ENCODE measurements around the gene ZFP36L1. TPM values are rescaled to one million over a fixed set of nuclear protein-coding genes. Genes with fewer than 3 reads are reported as not detected.

The ZFP36L1 gene
- total RNA-seq, 1 donor from 2014 or later = 42.9 TPM

- no peak overlapping the region for H3K4me2 ChIP-seq
- Mint-ChIP-seq H3K27me3 (ENCODE audit: insufficient read depth, low read depth) (peaks cover 8% of the 10 kb centered on the region), H3K4me1 (peaks cover 48% of the 10 kb centered on the region), H3K36me3 (no peaks in the 10 kb centered on the region), H3K27ac (no peak overlapping the region), H3K4me3 (peak overlapping the region; percentile 5), H3K9me3 (no peaks in the 10 kb centered on the region)
- H3F3A ChIP-seq (ENCODE audit: low read depth) = peaks cover 33% of the 10 kb centered on the region
- no peak overlapping the region for H2AFZ ChIP-seq (replicated peaks)
- H3K9me3 ChIP-seq (ENCODE audit: low read depth) = no peaks in the 10 kb centered on the region
- H4K20me1 ChIP-seq (ENCODE audit: low read depth) = no peaks in the 10 kb centered on the region
- H3K4me1 ChIP-seq = peaks cover 24% of the 10 kb centered on the region
- no peak for DNase-seq (ENCODE audit: low spot score)
- H3K27ac ChIP-seq = no peak overlapping the region
- H3K79me2 ChIP-seq (ENCODE audit: low read depth) = no peaks in the 10 kb centered on the region
- TF ChIP-seq EZH2 (IDR thresholded peaks at IDR 0.05) = no peak
- H3K27me3 ChIP-seq = no peaks in the 10 kb centered on the region
- no peaks in the 10 kb centered on the region for H3K36me3 ChIP-seq
- H3K4me3 ChIP-seq = no peak overlapping the region
- H3K9ac ChIP-seq = no peak overlapping the region
Observed at GRCh38 chr14:68820119-68820518, 27.3 kb upstream of the ZFP36L1 start.

- no peak for TF ChIP-seq CTCF (IDR thresholded peaks at IDR 0.05)
- no peak overlapping the region for H3K9ac ChIP-seq
- H3K9me3 ChIP-seq (ENCODE audit: low read depth) = no peaks in the 10 kb centered on the region
- H3K9me3 Mint-ChIP-seq = no peaks in the 10 kb centered on the region
- peaks cover 42% of the 10 kb centered on the region for H3F3A ChIP-seq (ENCODE audit: low read depth)
- DNase-seq (ENCODE audit: low spot score) = peak; percentile 39
- no peak overlapping the region for H3K27ac ChIP-seq
- H3K79me2 ChIP-seq (ENCODE audit: low read depth) = no peaks in the 10 kb centered on the region
- no peaks in the 10 kb centered on the region for H4K20me1 ChIP-seq (ENCODE audit: low read depth)
- H3K4me1 ChIP-seq = peaks cover 32% of the 10 kb centered on the region
- H3K4me2 ChIP-seq = peak overlapping the region; percentile 8
- peaks cover 8% of the 10 kb centered on the region for H3K27me3 Mint-ChIP-seq (ENCODE audit: insufficient read depth, low read depth)
- peaks cover 52% of the 10 kb centered on the region for H3K4me1 Mint-ChIP-seq
- H3K4me3 Mint-ChIP-seq = no peak overlapping the region
- H3K36me3 ChIP-seq = no peaks in the 10 kb centered on the region
- no peak overlapping the region for H3K4me3 ChIP-seq
- H3K27me3 ChIP-seq = no peaks in the 10 kb centered on the region
- peak overlapping the region; percentile 47 for H3K27ac Mint-ChIP-seq
- H2AFZ ChIP-seq (replicated peaks) = peak overlapping the region; percentile 45
- no peaks in the 10 kb centered on the region for H3K36me3 Mint-ChIP-seq
Observed at GRCh38 chr14:68819260-68819691, 26.4 kb upstream of the ZFP36L1 start.

- no peaks in the 10 kb centered on the region for H3K27me3 ChIP-seq
- no peak overlapping the region for H3K4me3 ChIP-seq
- no peak overlapping the region for H3K9ac ChIP-seq
- peaks cover 7% of the 10 kb centered on the region for H3K27me3 Mint-ChIP-seq (ENCODE audit: insufficient read depth, low read depth)
- peaks cover 39% of the 10 kb centered on the region for H3K4me1 ChIP-seq
- no peaks in the 10 kb centered on the region for H3K9me3 Mint-ChIP-seq
- TF ChIP-seq EZH2phosphoT487 (IDR thresholded peaks at IDR 0.05) (no peak), EZH2 (IDR thresholded peaks at IDR 0.05) (no peak), CTCF (IDR thresholded peaks at IDR 0.05) (no peak)
- H3K27ac Mint-ChIP-seq = peak overlapping the region; percentile 99
- no peaks in the 10 kb centered on the region for H3K36me3 ChIP-seq
- H3K27ac ChIP-seq = no peak overlapping the region
- peaks cover 61% of the 10 kb centered on the region for H3K4me1 Mint-ChIP-seq
- H3K79me2 ChIP-seq (ENCODE audit: low read depth) = no peaks in the 10 kb centered on the region
- no peaks in the 10 kb centered on the region for H3K9me3 ChIP-seq (ENCODE audit: low read depth)
- H4K20me1 ChIP-seq (ENCODE audit: low read depth) = no peaks in the 10 kb centered on the region
- H2AFZ ChIP-seq (replicated peaks) = no peak overlapping the region
- H3F3A ChIP-seq (ENCODE audit: low read depth) = peaks cover 43% of the 10 kb centered on the region
- peak overlapping the region; percentile 48 for H3K4me3 Mint-ChIP-seq
- DNase-seq (ENCODE audit: low spot score) = no peak
- no peak overlapping the region for H3K4me2 ChIP-seq
- H3K36me3 Mint-ChIP-seq = no peaks in the 10 kb centered on the region
Observed at GRCh38 chr14:68817506-68818212, 24.8 kb upstream of the ZFP36L1 start.

GRCh38 chr14:68816943-68817430 lies 24.1 kb upstream of the ZFP36L1 start:
- Histone ChIP-seq H2AFZ (replicated peaks) (peak overlapping the region; percentile 52), H3K9ac (no peak overlapping the region), H4K20me1 (ENCODE audit: low read depth) (no peaks in the 10 kb centered on the region), H3K27me3 (no peaks in the 10 kb centered on the region), H3K4me3 (no peak overlapping the region), H3K27ac (no peak overlapping the region), H3K36me3 (no peaks in the 10 kb centered on the region), H3K79me2 (ENCODE audit: low read depth) (no peaks in the 10 kb centered on the region), H3F3A (ENCODE audit: low read depth) (peaks cover 43% of the 10 kb centered on the region), H3K9me3 (ENCODE audit: low read depth) (no peaks in the 10 kb centered on the region), H3K4me1 (peaks cover 39% of the 10 kb centered on the region), H3K4me2 (no peak overlapping the region)
- TF ChIP-seq EZH2 (IDR thresholded peaks at IDR 0.05) (no peak), CTCF (IDR thresholded peaks at IDR 0.05) (no peak), EZH2phosphoT487 (IDR thresholded peaks at IDR 0.05) (no peak)
- no peaks in the 10 kb centered on the region for H3K9me3 Mint-ChIP-seq
- no peaks in the 10 kb centered on the region for H3K36me3 Mint-ChIP-seq
- H3K4me3 Mint-ChIP-seq = peak overlapping the region; percentile 72
- peaks cover 7% of the 10 kb centered on the region for H3K27me3 Mint-ChIP-seq (ENCODE audit: insufficient read depth, low read depth)
- no peak for DNase-seq (ENCODE audit: low spot score)
- H3K27ac Mint-ChIP-seq = peak overlapping the region; percentile 99
- peaks cover 61% of the 10 kb centered on the region for H3K4me1 Mint-ChIP-seq
